NCI-H2029 treated with DMSO at 0.1 percent for 48 hours (cell line): ENCODE data around the gene GNA12.
A peak's percentile ranks its signal among the peaks of the same experiment; 100 is the strongest.
"Not testable (repeated sequence)": the region's sequence is repeated elsewhere in the genome, so short reads cannot be mapped to it uniquely, and the experiment has no call there.

Experiments
- DNase-seq: peaks from one replicate; lab custom pipeline; 2025; lab: John Stamatoyannopoulos, UW

Gene GNA12

GRCh38 chr7:2727206-2727605 is 116.9 kb downstream of the GNA12 start:
- DNase-seq = not testable (repeated sequence)

GRCh38 chr7:2726316-2727018 is 117.6 kb downstream of the GNA12 start:
- no peak for DNase-seq

GRCh38 chr7:2725178-2726105 is 118.7 kb downstream of the GNA12 start:
- no peak for DNase-seq

GRCh38 chr7:2724453-2725177 is 119.5 kb downstream of the GNA12 start:
- no peak for DNase-seq

GRCh38 chr7:2724036-2724435 is 120.1 kb downstream of the GNA12 start:
- not testable (repeated sequence) for DNase-seq

GRCh38 chr7:2723138-2723850 is 120.8 kb downstream of the GNA12 start:
- DNase-seq = no peak

GRCh38 chr7:2722591-2722990 is 121.5 kb downstream of the GNA12 start:
- no peak for DNase-seq

GRCh38 chr7:2721842-2722241 is 122.3 kb downstream of the GNA12 start:
- DNase-seq = no peak

GRCh38 chr7:2720024-2720423 is 124.1 kb downstream of the GNA12 start:
- DNase-seq = no peak

- no peak for DNase-seq
Observed at GRCh38 chr7:2719007-2719406, 125.1 kb downstream of the GNA12 start.

- no peak for DNase-seq
Observed at GRCh38 chr7:2718296-2718965, 125.7 kb downstream of the GNA12 start.

GRCh38 chr7:2717293-2718261 is 126.5 kb downstream of the GNA12 start:
- DNase-seq = peak; percentile 21

- DNase-seq = no peak
Observed at GRCh38 chr7:2716906-2717292, 127.2 kb downstream of the GNA12 start.

- DNase-seq = no peak
Observed at GRCh38 chr7:2716488-2716887, 127.6 kb downstream of the GNA12 start.

GRCh38 chr7:2715341-2716231 is 128.5 kb downstream of the GNA12 start:
- no peak for DNase-seq

- DNase-seq = no peak
Observed at GRCh38 chr7:2714636-2715035, 129.5 kb downstream of the GNA12 start.

GRCh38 chr7:2713978-2714377 is 130.1 kb downstream of the GNA12 start:
- DNase-seq = no peak

GRCh38 chr7:2713370-2713769 is 130.7 kb downstream of the GNA12 start:
- DNase-seq = no peak
